SU-DHL-6 (cell line): ENCODE data around the gene CACNG7.

Experiments used
- H2AFZ ChIP-seq: fragments of 200-600 bp; sonication (generic); 2 replicates; pipeline ENCODE4 v1.6.1; 2014; ENCODE audit warnings: low read depth, mild to moderate bottlenecking, moderate library complexity, mixed read lengths, antibody characterized with exemption, low read length; ENCODE audit not compliant: severe bottlenecking
- H3F3A ChIP-seq: fragments of 200-600 bp; shearing (Covaris generic); 2 replicates; pipeline ENCODE4 v1.6.0; 2016; ENCODE audit warnings: antibody characterized with exemption, mild to moderate bottlenecking; ENCODE audit not compliant: insufficient read depth
- H3K27ac ChIP-seq: fragments of 200-600 bp; sonication (generic); 2 replicates; pipeline ENCODE4 v1.5.1; 2016; ENCODE audit warnings: low read depth, mild to moderate bottlenecking, low read length, moderate library complexity, mixed read lengths
- H3K27me3 ChIP-seq: fragments of 200-600 bp; sonication (generic), shearing (Covaris generic); 2 replicates; pipeline ENCODE4 v1.6.0; 2014; ENCODE audit warnings: mild to moderate bottlenecking, low read length
- H3K36me3 ChIP-seq: fragments of 200-600 bp; sonication (generic); 2 replicates; pipeline ENCODE4 v1.6.1; 2014; ENCODE audit warnings: mild to moderate bottlenecking, low read length, mixed read lengths
- H3K4me2 ChIP-seq: fragments of 300-600, 200-600 bp; shearing (Covaris generic), sonication (generic); 2 replicates; pipeline ENCODE4 v1.6.0; 2014; ENCODE audit warnings: low read length, low read depth, mild to moderate bottlenecking; ENCODE audit not compliant: poor library complexity, severe bottlenecking
- H3K4me3 ChIP-seq: fragments of 200-600 bp; sonication (generic); 2 replicates; pipeline ENCODE4 v1.5.1; 2014; ENCODE audit warnings: antibody characterized with exemption, low read length, mild to moderate bottlenecking, mixed read lengths; ENCODE audit not compliant: insufficient read depth, poor library complexity, severe bottlenecking
- H3K79me2 ChIP-seq: fragments of 200-600 bp; sonication (generic); 2 replicates; pipeline ENCODE4 v1.6.1; 2014; ENCODE audit warnings: mild to moderate bottlenecking, low read length, moderate library complexity; ENCODE audit not compliant: insufficient read depth
- H3K9ac ChIP-seq: fragments of 200-600 bp; sonication (generic); 2 replicates; pipeline ENCODE4 v1.7.0; 2014; ENCODE audit warnings: mild to moderate bottlenecking, low read length
- H3K9me2 ChIP-seq: fragments of 200-600 bp; sonication (generic); replicated peaks from 2 replicates; pipeline ENCODE4 v1.6.1; 2014; ENCODE audit warnings: low read length; ENCODE audit not compliant: insufficient read depth
- H3K9me3 ChIP-seq: fragments of 200-600 bp; sonication (generic); 2 replicates; pipeline ENCODE4 v1.6.1; 2014; ENCODE audit warnings: low read length, mixed read lengths; ENCODE audit not compliant: insufficient read depth
- H4K20me1 ChIP-seq: fragments of 200-600 bp; sonication (generic); 2 replicates; pipeline ENCODE4 v1.6.1; 2014; ENCODE audit warnings: low read depth, mild to moderate bottlenecking, antibody characterized with exemption, low read length, moderate library complexity, mixed read lengths
- EZH2phosphoT487 ChIP-seq: fragments of 200-600 bp; sonication (generic), shearing (Covaris generic); conservative IDR thresholded peaks from 2 replicates; pipeline ENCODE4 v1.6.1; 2018; ENCODE audit warnings: mild to moderate bottlenecking, antibody characterized with exemption, low read length, moderate library complexity, mixed read lengths
- TF ChIP-seq, protein P1 (sequence below): fragments of 200-600 bp; sonication (generic); IDR thresholded peaks from one replicate; pipeline ENCODE4 v1.5.1; 2017; ENCODE audit warnings: antibody characterized with exemption, mild to moderate bottlenecking, low read length, moderate library complexity; ENCODE audit not compliant: insufficient read depth, poor library complexity, severe bottlenecking

Gene CACNG7

DNA sequence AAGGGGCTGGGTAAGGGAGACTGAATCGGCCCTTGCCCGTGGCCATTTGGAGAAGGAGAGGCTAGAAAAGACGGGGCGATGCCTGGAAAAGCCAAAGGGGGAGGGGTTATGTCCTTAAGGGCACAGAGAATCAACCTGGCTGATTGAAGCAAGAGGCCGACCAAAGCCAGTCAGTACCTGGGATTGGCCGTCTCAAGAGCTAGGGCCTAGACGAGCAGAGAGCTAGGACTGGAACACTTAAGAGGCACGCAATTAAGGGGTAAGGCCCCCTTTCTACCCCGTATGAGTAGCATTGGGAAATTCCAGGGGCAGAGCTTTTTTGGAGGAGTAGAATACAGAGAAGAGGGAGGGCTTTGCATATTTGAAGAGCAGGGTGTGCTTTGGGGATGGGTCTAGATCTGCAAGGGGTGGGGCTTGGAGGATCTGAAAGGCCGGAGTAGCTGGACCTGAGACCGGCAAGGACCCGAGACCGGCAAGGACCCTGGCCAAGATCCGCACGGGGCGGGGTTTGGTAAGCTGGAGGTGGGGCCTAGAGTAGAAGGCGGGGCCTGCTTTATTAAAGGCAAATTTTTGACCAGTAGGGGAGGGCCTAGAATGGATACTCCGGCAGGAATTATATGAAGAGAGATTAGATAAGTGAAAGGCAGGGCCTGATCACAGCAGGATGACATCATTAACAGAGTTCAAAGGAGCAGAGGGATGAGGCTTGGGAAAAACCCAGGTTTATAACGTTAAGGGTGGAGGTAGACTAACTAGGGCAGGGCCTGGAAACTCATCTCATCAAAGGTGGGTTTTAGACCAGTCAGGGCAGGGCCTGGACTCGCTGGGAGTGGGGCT lies 71.7 kb downstream of the CACNG7 start:
- no peaks in the 10 kb centered on the region for H3K27me3 ChIP-seq
- H3K4me2 ChIP-seq: no peak overlapping the region
- no peaks in the 10 kb centered on the region for H4K20me1 ChIP-seq
- TF ChIP-seq EZH2phosphoT487: no peak
- TF ChIP-seq, protein P1, sequence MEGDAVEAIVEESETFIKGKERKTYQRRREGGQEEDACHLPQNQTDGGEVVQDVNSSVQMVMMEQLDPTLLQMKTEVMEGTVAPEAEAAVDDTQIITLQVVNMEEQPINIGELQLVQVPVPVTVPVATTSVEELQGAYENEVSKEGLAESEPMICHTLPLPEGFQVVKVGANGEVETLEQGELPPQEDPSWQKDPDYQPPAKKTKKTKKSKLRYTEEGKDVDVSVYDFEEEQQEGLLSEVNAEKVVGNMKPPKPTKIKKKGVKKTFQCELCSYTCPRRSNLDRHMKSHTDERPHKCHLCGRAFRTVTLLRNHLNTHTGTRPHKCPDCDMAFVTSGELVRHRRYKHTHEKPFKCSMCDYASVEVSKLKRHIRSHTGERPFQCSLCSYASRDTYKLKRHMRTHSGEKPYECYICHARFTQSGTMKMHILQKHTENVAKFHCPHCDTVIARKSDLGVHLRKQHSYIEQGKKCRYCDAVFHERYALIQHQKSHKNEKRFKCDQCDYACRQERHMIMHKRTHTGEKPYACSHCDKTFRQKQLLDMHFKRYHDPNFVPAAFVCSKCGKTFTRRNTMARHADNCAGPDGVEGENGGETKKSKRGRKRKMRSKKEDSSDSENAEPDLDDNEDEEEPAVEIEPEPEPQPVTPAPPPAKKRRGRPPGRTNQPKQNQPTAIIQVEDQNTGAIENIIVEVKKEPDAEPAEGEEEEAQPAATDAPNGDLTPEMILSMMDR: no peak
- H3K79me2 ChIP-seq: no peaks in the 10 kb centered on the region
- H3K4me3 ChIP-seq: no peak overlapping the region
- no peak overlapping the region for H3K27ac ChIP-seq
- H3K9me2 ChIP-seq: no peaks in the 10 kb centered on the region
- no peak overlapping the region for H2AFZ ChIP-seq
- H3K36me3 ChIP-seq: no peaks in the 10 kb centered on the region
- H3K9me3 ChIP-seq: no peaks in the 10 kb centered on the region
- H3K9ac ChIP-seq: no peak overlapping the region
- no peaks in the 10 kb centered on the region for H3F3A ChIP-seq

DNA sequence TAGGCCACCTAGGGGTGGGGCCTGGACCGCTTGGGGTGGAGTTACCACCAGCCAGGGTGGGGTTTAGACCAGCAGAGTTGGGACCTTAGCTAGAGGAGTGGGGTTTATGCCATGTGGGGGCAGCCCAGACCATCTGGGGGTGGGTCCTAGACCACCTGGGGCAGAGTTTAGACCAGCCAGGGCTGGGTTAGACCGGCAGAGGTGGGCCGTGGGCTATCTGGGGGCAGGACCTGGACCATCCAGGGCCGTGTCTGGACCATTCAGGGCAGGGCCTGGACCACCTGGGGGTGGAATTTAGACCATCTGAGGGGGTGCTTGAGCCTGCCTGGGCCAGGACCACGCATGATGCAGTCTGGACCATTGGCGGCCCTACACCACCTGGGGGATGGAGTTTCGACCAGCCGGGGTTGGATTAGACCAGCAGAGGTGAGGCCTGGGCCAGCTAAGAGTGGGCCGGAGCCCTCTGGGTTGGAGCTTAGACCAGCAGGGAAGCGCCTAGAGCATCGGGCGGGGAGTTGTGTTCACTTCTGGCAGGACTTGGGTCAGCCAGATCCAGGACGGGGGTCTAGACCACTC lies 72.4 kb downstream of the CACNG7 start:
- Histone ChIP-seq H3K9ac (no peak overlapping the region), H3K4me3 (no peak overlapping the region), H3K79me2 (no peaks in the 10 kb centered on the region), H2AFZ (no peak overlapping the region), H4K20me1 (no peaks in the 10 kb centered on the region), H3K27me3 (no peaks in the 10 kb centered on the region), H3K9me2 (no peaks in the 10 kb centered on the region), H3K27ac (no peak overlapping the region), H3K36me3 (no peaks in the 10 kb centered on the region), H3F3A (no peaks in the 10 kb centered on the region), H3K9me3 (no peaks in the 10 kb centered on the region), H3K4me2 (no peak overlapping the region)
- TF ChIP-seq EZH2phosphoT487: no peak
- TF ChIP-seq, protein P1: no peak

DNA sequence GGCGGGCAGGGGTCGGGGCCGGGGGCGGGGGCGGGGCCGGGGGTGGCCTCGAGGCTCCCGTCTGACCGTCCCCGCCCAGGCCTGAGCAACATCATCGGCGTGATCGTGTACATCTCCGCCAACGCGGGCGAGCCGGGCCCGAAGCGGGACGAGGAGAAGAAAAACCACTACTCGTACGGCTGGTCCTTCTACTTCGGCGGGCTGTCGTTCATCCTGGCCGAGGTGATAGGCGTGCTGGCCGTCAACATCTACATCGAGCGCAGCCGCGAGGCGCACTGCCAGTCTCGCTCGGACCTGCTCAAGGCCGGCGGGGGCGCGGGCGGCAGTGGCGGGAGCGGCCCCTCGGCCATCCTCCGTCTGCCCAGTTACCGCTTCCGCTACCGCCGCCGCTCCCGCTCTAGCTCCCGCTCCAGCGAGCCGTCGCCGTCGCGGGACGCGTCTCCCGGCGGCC lies 72.9 kb downstream of the CACNG7 start:
- Histone ChIP-seq H3F3A (no peaks in the 10 kb centered on the region), H3K79me2 (no peaks in the 10 kb centered on the region), H3K27ac (no peak overlapping the region), H2AFZ (no peak overlapping the region), H3K9ac (no peak overlapping the region), H3K36me3 (no peaks in the 10 kb centered on the region), H3K4me2 (no peak overlapping the region), H3K9me2 (no peaks in the 10 kb centered on the region), H4K20me1 (no peaks in the 10 kb centered on the region), H3K27me3 (no peaks in the 10 kb centered on the region), H3K9me3 (no peaks in the 10 kb centered on the region), H3K4me3 (no peak overlapping the region)
- TF ChIP-seq, protein P1: no peak
- no peak for TF ChIP-seq EZH2phosphoT487
